ENCODE measurements around the gene FILIP1L. TPM values are rescaled to one million over a fixed set of nuclear protein-coding genes. Genes with fewer than 3 reads are reported as not detected.

Gene FILIP1L
- total and polyA plus RNA-seq, 2 of the 13 experiments (the other 11 are each of a cell fraction or from before 2014, with no cell fraction given): 8.1 to 187 TPM

DNA sequence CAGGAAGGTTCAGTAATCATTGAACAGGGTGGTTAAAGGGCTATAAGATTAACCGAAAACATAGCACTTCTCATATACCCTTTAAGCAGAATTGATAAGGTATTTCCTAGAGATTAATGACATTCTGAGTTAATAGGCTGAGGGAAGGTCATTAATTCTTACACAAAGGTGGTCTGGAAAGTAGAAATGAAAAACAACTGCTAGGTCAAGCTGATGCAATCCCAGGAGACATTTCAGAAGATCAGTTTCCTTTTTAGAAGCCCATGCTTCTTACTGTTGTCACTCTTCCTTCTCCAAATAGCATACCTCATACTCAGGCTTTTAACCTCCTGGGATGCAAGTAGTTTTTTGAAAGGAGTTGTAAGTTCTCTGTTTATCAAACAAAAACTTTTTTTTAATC is 8.8 kb downstream of the FILIP1L start:
- H3K4me1 ChIP-seq (ENCODE audit: insufficient read depth, low read length): peaks cover 67% of the 10 kb centered on the region
- peak overlapping the region; percentile 76 for H2AFZ ChIP-seq (ENCODE audit: low read length)
- no peak overlapping the region for H3K4me3 ChIP-seq (replicated peaks in 1 of 3; ENCODE audit: insufficient read depth in 1 of 3, low read depth in 2 of 3, low read length in 3 of 3)
- H3K9me3 ChIP-seq (ENCODE audit: low read length): no peaks in the 10 kb centered on the region
- no peak for TF ChIP-seq ZSCAN31 (CRISPR knock-in tag; IDR thresholded peaks at IDR 0.05; ENCODE audit: low read depth)
- no peak for TF ChIP-seq ZNF441 (CRISPR knock-in tag; IDR thresholded peaks at IDR 0.05; ENCODE audit: borderline replicate concordance)
- no peak for TF ChIP-seq ZNF788 (CRISPR knock-in tag; IDR thresholded peaks at IDR 0.05; ENCODE audit: borderline replicate concordance)
- TF ChIP-seq PLRG1 (conservative IDR thresholded peaks at IDR 0.05): no peak
- TF ChIP-seq, protein P1, sequence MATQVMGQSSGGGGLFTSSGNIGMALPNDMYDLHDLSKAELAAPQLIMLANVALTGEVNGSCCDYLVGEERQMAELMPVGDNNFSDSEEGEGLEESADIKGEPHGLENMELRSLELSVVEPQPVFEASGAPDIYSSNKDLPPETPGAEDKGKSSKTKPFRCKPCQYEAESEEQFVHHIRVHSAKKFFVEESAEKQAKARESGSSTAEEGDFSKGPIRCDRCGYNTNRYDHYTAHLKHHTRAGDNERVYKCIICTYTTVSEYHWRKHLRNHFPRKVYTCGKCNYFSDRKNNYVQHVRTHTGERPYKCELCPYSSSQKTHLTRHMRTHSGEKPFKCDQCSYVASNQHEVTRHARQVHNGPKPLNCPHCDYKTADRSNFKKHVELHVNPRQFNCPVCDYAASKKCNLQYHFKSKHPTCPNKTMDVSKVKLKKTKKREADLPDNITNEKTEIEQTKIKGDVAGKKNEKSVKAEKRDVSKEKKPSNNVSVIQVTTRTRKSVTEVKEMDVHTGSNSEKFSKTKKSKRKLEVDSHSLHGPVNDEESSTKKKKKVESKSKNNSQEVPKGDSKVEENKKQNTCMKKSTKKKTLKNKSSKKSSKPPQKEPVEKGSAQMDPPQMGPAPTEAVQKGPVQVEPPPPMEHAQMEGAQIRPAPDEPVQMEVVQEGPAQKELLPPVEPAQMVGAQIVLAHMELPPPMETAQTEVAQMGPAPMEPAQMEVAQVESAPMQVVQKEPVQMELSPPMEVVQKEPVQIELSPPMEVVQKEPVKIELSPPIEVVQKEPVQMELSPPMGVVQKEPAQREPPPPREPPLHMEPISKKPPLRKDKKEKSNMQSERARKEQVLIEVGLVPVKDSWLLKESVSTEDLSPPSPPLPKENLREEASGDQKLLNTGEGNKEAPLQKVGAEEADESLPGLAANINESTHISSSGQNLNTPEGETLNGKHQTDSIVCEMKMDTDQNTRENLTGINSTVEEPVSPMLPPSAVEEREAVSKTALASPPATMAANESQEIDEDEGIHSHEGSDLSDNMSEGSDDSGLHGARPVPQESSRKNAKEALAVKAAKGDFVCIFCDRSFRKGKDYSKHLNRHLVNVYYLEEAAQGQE (IDR thresholded peaks at IDR 0.05; ENCODE audit: borderline replicate concordance in 1 of 2, low read depth in 1 of 2, low read length in 2 of 2): no peak
- TF ChIP-seq, protein P2, sequence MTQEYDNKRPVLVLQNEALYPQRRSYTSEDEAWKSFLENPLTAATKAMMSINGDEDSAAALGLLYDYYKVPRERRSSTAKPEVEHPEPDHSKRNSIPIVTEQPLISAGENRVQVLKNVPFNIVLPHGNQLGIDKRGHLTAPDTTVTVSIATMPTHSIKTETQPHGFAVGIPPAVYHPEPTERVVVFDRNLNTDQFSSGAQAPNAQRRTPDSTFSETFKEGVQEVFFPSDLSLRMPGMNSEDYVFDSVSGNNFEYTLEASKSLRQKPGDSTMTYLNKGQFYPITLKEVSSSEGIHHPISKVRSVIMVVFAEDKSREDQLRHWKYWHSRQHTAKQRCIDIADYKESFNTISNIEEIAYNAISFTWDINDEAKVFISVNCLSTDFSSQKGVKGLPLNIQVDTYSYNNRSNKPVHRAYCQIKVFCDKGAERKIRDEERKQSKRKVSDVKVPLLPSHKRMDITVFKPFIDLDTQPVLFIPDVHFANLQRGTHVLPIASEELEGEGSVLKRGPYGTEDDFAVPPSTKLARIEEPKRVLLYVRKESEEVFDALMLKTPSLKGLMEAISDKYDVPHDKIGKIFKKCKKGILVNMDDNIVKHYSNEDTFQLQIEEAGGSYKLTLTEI (CRISPR knock-in tag; conservative IDR thresholded peaks at IDR 0.05): no peak
- TF ChIP-seq E2F2 (CRISPR knock-in tag; IDR thresholded peaks at IDR 0.05; ENCODE audit: borderline replicate concordance): no peak
- TF ChIP-seq ZFP1 (CRISPR knock-in tag; IDR thresholded peaks at IDR 0.05): no peak
- no peak for TF ChIP-seq MIXL1 (CRISPR knock-in tag; IDR thresholded peaks at IDR 0.05)
- TF ChIP-seq CEBPG (CRISPR knock-in tag; IDR thresholded peaks at IDR 0.05): peak; percentile 84
- TF ChIP-seq, protein P3, sequence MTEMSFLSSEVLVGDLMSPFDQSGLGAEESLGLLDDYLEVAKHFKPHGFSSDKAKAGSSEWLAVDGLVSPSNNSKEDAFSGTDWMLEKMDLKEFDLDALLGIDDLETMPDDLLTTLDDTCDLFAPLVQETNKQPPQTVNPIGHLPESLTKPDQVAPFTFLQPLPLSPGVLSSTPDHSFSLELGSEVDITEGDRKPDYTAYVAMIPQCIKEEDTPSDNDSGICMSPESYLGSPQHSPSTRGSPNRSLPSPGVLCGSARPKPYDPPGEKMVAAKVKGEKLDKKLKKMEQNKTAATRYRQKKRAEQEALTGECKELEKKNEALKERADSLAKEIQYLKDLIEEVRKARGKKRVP (CRISPR knock-in tag; IDR thresholded peaks at IDR 0.05): peak in 1 of 2 experiments; percentile 94; a peak in 2 of 4 replicates
- TF ChIP-seq ZBTB26 (CRISPR knock-in tag; IDR thresholded peaks at IDR 0.05; ENCODE audit: borderline replicate concordance): no peak
- intact Hi-C loops (cut with micrococcal nuclease; ENCODE audit: unreplicated experiment): no loop called here
- 100% methylated on average over 1 of the region's 1 CpG for WGBS (ENCODE audit: low lambda C conversion rate)
- no peaks in the 10 kb centered on the region for H3K27me3 ChIP-seq (ENCODE audit: control insufficient read depth in 1 of 2, insufficient read depth in 2 of 2, low read length in 2 of 2)
- H3K27ac ChIP-seq (ENCODE audit: extremely low read length, insufficient read depth, low read length): peak overlapping the region; percentile 32
- H3K4me2 ChIP-seq (ENCODE audit: low read depth, low read length): no peak overlapping the region
- ChIA-PET CTCF (ENCODE audit: low intra/inter-chr PET ratio, low total read pairs) (no interaction called here), POLR2A (interaction anchor here (1.2 to 1.9 kb wide), 4 partner anchors 7 to 155 kb away, joined by 3 to 8 read pairs (median 4); partner anchors contain the start of gene TBC1D23)
- in situ Hi-C loops (cut with HindIII; ENCODE audit: extremely low pct_ligation_motif_present, low pct_unique_long_range_greater_than_20kb): no loop called here
- H3K9ac ChIP-seq (ENCODE audit: insufficient read depth, low read depth, low read length): no peak overlapping the region
- no peaks in the 10 kb centered on the region for H3K79me2 ChIP-seq (ENCODE audit: insufficient read depth, low read length)
- no TSS peak for BruUV-seq (replicated peaks)
- no peaks in the 10 kb centered on the region for H3K36me3 ChIP-seq (replicated peaks in 1 of 2; ENCODE audit: control insufficient read depth in 1 of 2, insufficient read depth in 2 of 2, low read length in 2 of 2)
- no peaks in the 10 kb centered on the region for H4K20me1 ChIP-seq (ENCODE audit: insufficient read depth, low read length)
- ATAC-seq: no peak
- no peak for FAIRE-seq
- DNase-seq (ENCODE audit: low spot score): no peak

Measured in HepG2 (cell line).